Fibroblast of villous mesenchyme (primary cell): ENCODE measurements around the gene PRPH. TPM values are rescaled to one million over a fixed set of nuclear protein-coding genes. Genes with fewer than 3 reads are reported as not detected.

Experiments
- DNase-seq: peaks from one replicate; pipeline ENCODE4 v3.0.0-alpha.2; 2010; ENCODE audit warnings: low read depth
- H3K4me3 ChIP-seq: 2 replicates; pipeline ENCODE4 v1.5.1; 2011; ENCODE audit warnings: low read depth, mild to moderate bottlenecking, low read length
- CTCF ChIP-seq: IDR thresholded peaks from 2 replicates; pipeline ENCODE4 v1.5.1; 2012; ENCODE audit warnings: low read depth, mild to moderate bottlenecking, low read length; ENCODE audit not compliant: insufficient read depth
- total RNA-seq: library from RNA; depleted of rRNA; stranded (reverse); fragments of >200 nt; gene quantifications from 2 replicates; pipeline ENCODE4 v1.2.3, GENCODE V29; 2012

PRPH gene
- total RNA-seq, 1 donor: not detected

- peak; percentile 79 for DNase-seq
- TF ChIP-seq CTCF: peak; percentile 69
- peak overlapping the region; percentile 56 for H3K4me3 ChIP-seq
Measured at GRCh38 chr12:49342066-49342913, 47.3 kb downstream of the PRPH start.

GRCh38 chr12:49342914-49343731 lies 48.2 kb downstream of the PRPH start:
- no peak for TF ChIP-seq CTCF
- DNase-seq: no peak
- H3K4me3 ChIP-seq: peak overlapping the region; percentile 56

GRCh38 chr12:49344486-49345050 lies 49.6 kb downstream of the PRPH start:
- TF ChIP-seq CTCF: no peak
- DNase-seq: no peak
- no peak overlapping the region for H3K4me3 ChIP-seq

- peak overlapping the region; percentile 47 for H3K4me3 ChIP-seq
- no peak for TF ChIP-seq CTCF
- no peak for DNase-seq
Measured at GRCh38 chr12:49345051-49345824, 50.3 kb downstream of the PRPH start.

GRCh38 chr12:49345825-49346658 lies 51.1 kb downstream of the PRPH start:
- H3K4me3 ChIP-seq: peak overlapping the region; percentile 47
- no peak for DNase-seq
- TF ChIP-seq CTCF: no peak
